H1 (cell line): ENCODE results near the gene MYOCD. TPM values are rescaled to one million over a fixed set of nuclear protein-coding genes. Genes with fewer than 3 reads are reported as not detected.

ENCODE experiments used
- CTCF ChIA-PET: fragments of 300-600 bp; sonication (Branson Sonifier 250); formaldehyde crosslinking; loops from one replicate; lab custom pipeline; 2021; ENCODE audit not compliant: partially characterized antibody; lab: Charles Lee
- POLR2A ChIA-PET: fragments of 300-600 bp; sonication (Branson Sonifier 250); formaldehyde crosslinking; loops from one replicate; lab custom pipeline; 2021; ENCODE audit warnings: inconsistent platforms; ENCODE audit not compliant: partially characterized antibody; lab: Charles Lee
- DNase-seq, 2 experiments: peaks; one replicate each; pipeline versions ENCODE4 v3.0.0 to v3.0.0-alpha.2; 2010 to 2022; ENCODE audit warnings: low spot score in 2 of 2, low read depth in 1 of 2, mixed read lengths in 1 of 2
- FAIRE-seq: peaks from 2 replicates; lab custom pipeline; 2011; peaks lifted over from hg19 to GRCh38; lab: Jason Lieb, UNC
- H2AFZ ChIP-seq: 2 replicates; pipeline ENCODE4 v1.8.1; 2012; ENCODE audit warnings: low read length, inconsistent platforms
- H2AK5ac ChIP-seq: 2 replicates; pipeline ENCODE4 v1.6.1; 2013; ENCODE audit warnings: low read depth, low read length
- H2BK120ac ChIP-seq: replicated peaks from 2 replicates; pipeline ENCODE3; 2013; ENCODE audit warnings: low read depth, low read length, inconsistent platforms
- H2BK12ac ChIP-seq: 2 replicates; pipeline ENCODE4 v1.6.1; 2013; ENCODE audit warnings: low read depth, low read length
- H2BK15ac ChIP-seq: 2 replicates; pipeline ENCODE4 v1.6.1; 2013; ENCODE audit warnings: low read length
- H2BK20ac ChIP-seq: 2 replicates; pipeline ENCODE4 v1.6.1; 2013; ENCODE audit warnings: low read length
- H2BK5ac ChIP-seq: 2 replicates; pipeline ENCODE4 v1.6.1; 2013; ENCODE audit warnings: low read depth, low read length
- H3K14ac ChIP-seq: 2 replicates; pipeline ENCODE4 v1.6.1; 2013; ENCODE audit warnings: inconsistent platforms; ENCODE audit not compliant: insufficient read length
- H3K18ac ChIP-seq: 2 replicates; pipeline ENCODE4 v1.6.1; 2013; ENCODE audit warnings: low read length; ENCODE audit errors: extremely low read depth
- H3K23ac ChIP-seq: 2 replicates; pipeline ENCODE4 v1.6.1; 2013; ENCODE audit warnings: inconsistent platforms; ENCODE audit not compliant: insufficient read length
- H3K23me2 ChIP-seq: 2 replicates; pipeline ENCODE4 v1.6.1; 2013; ENCODE audit warnings: low read depth, low read length
- H3K27ac ChIP-seq: 2 replicates; pipeline ENCODE4 v1.6.1; 2011; ENCODE audit warnings: low read depth, low read length, inconsistent platforms
- H3K27me3 ChIP-seq, 4 experiments: replicated peaks in 1 of 4; 1 replicate in 1 of 4; 2 replicates in 3 of 4; pipeline versions ENCODE4 v1.6.1 to v1.8.1; 2011 to 2013; ENCODE audit warnings: low read length in 3 of 4, mild to moderate bottlenecking in 3 of 4, inconsistent platforms in 2 of 4, mixed read lengths in 2 of 4, moderate library complexity in 1 of 4; ENCODE audit not compliant: control insufficient read depth in 3 of 4, insufficient read depth in 3 of 4; ENCODE audit errors: extremely low read depth in 1 of 4
- H3K36me3 ChIP-seq, 4 experiments: 2 replicates each; pipeline versions ENCODE4 v1.6.1 to v1.8.1; 2011 to 2013; ENCODE audit warnings: mild to moderate bottlenecking in 4 of 4, low read length in 3 of 4, moderate library complexity in 2 of 4, control low read depth in 1 of 4, inconsistent platforms in 1 of 4; ENCODE audit not compliant: insufficient read depth in 4 of 4, control insufficient read depth in 2 of 4
- H3K4ac ChIP-seq: replicated peaks from 2 replicates; pipeline ENCODE3; 2013; ENCODE audit warnings: low read length, low read depth, mixed read lengths, inconsistent platforms; ENCODE audit not compliant: insufficient read length
- H3K4me1 ChIP-seq, 4 experiments: replicated peaks in 1 of 4; 1 replicate in 1 of 4; 2 replicates in 3 of 4; pipeline versions ENCODE4 v1.6.1 to v1.8.1; 2011 to 2013; ENCODE audit warnings: low read length in 3 of 4, inconsistent platforms in 2 of 4, mixed read lengths in 1 of 4; ENCODE audit not compliant: insufficient read depth in 4 of 4, control insufficient read depth in 3 of 4
- H3K4me2 ChIP-seq, 2 experiments: 2 replicates each; pipeline versions ENCODE4 v1.6.1 to v1.8.1; 2011 to 2013; ENCODE audit warnings: low read depth in 2 of 2, low read length in 2 of 2, control low read depth in 1 of 2, inconsistent platforms in 1 of 2, mild to moderate bottlenecking in 1 of 2; ENCODE audit not compliant: insufficient read depth in 1 of 2
- H3K4me3 ChIP-seq, 4 experiments: fragments of 200-600, 300-600 bp in 1 of 4; sonication (generic), shearing (Covaris generic), sonication (Bioruptor Twin) in 1 of 4; 2 replicates each; pipeline versions ENCODE4 v1.5.1 to v1.8.1; 2011 to 2016; ENCODE audit warnings: low read length in 4 of 4, low read depth in 3 of 4, control low read depth in 2 of 4, inconsistent platforms in 2 of 4, mild to moderate bottlenecking in 2 of 4, mixed read lengths in 1 of 4, moderate library complexity in 1 of 4; ENCODE audit not compliant: insufficient read depth in 2 of 4; ENCODE audit errors: extremely low read depth in 1 of 4
- H3K56ac ChIP-seq: replicated peaks from 2 replicates; pipeline ENCODE3; 2013; ENCODE audit warnings: low read depth, mild to moderate bottlenecking, mixed read lengths, low read length, inconsistent platforms; ENCODE audit not compliant: insufficient read length
- H3K79me1 ChIP-seq: 2 replicates; pipeline ENCODE4 v1.6.1; 2013; ENCODE audit warnings: low read depth, low read length, control low read depth
- H3K79me2 ChIP-seq, 2 experiments: 2 replicates each; pipeline versions ENCODE4 v1.6.1 to v1.8.1; 2012 to 2013; ENCODE audit warnings: low read length in 2 of 2, mild to moderate bottlenecking in 2 of 2, inconsistent platforms in 1 of 2; ENCODE audit not compliant: insufficient read depth in 2 of 2, control insufficient read depth in 1 of 2
- H3K9ac ChIP-seq, 4 experiments: replicated peaks in 1 of 4; 1 replicate in 1 of 4; 2 replicates in 3 of 4; pipeline versions ENCODE4 v1.6.1 to v1.8.1; 2011 to 2013; ENCODE audit warnings: low read depth in 3 of 4, low read length in 3 of 4, control low read depth in 2 of 4, mild to moderate bottlenecking in 2 of 4, moderate library complexity in 2 of 4, inconsistent platforms in 1 of 4; ENCODE audit errors: extremely low read depth in 1 of 4
- H3K9me3 ChIP-seq, 2 experiments: 2 replicates each; pipeline versions ENCODE4 v1.6.1 to v1.8.1; 2012 to 2013; ENCODE audit warnings: mild to moderate bottlenecking in 2 of 2, moderate library complexity in 2 of 2, control low read depth in 1 of 2, inconsistent platforms in 1 of 2, low read depth in 1 of 2, low read length in 1 of 2, mixed read lengths in 1 of 2; ENCODE audit not compliant: insufficient read depth in 2 of 2
- H4K20me1 ChIP-seq, 2 experiments: replicated peaks in 1 of 2; 2 replicates each; pipeline versions ENCODE3 to v1.8.1; 2011 to 2013; ENCODE audit warnings: inconsistent platforms in 2 of 2, low read length in 2 of 2, mild to moderate bottlenecking in 1 of 2; ENCODE audit not compliant: insufficient read depth in 2 of 2, control insufficient read depth in 1 of 2
- H4K5ac ChIP-seq: 2 replicates; pipeline ENCODE4 v1.6.1; 2013; ENCODE audit warnings: low read length, low read depth, mixed read lengths, inconsistent platforms; ENCODE audit not compliant: insufficient read length
- H4K8ac ChIP-seq: 2 replicates; pipeline ENCODE4 v1.8.0; 2013; ENCODE audit warnings: mild to moderate bottlenecking, moderate library complexity, low read length, inconsistent platforms; ENCODE audit not compliant: insufficient read depth; ENCODE audit errors: extremely low read depth
- H4K91ac ChIP-seq: replicated peaks from 2 replicates; pipeline ENCODE3; 2013; ENCODE audit warnings: low read length, mixed read lengths, inconsistent platforms; ENCODE audit not compliant: insufficient read length
- RNF2 ChIP-seq: fragments of 200-900, 300-1000 bp; sonication (generic); IDR thresholded peaks from 2 replicates; pipeline ENCODE4 v1.7.1; 2016; ENCODE audit warnings: borderline replicate concordance, low read depth, mild to moderate bottlenecking, antibody characterized with exemption, low read length; ENCODE audit not compliant: poor library complexity, severe bottlenecking; ENCODE audit errors: missing control alignments
- SRF ChIP-seq: IDR thresholded peaks from 2 replicates; pipeline ENCODE4 v1.6.1; 2011; ENCODE audit warnings: mild to moderate bottlenecking, low read depth, low read length, moderate library complexity
- WGBS, 2 experiments: shearing (Covaris generic) in 1 of 2; methylation state at CpG; one replicate each; pipeline versions ENCODE4 v1.1.6 to v1.1.7; 2013 to 2015; ENCODE audit warnings: low lambda C conversion rate in 2 of 2, mixed read lengths in 2 of 2, inconsistent platforms in 1 of 2, low coverage in 1 of 2, missing lambda C conversion rate in 1 of 2; ENCODE audit not compliant: insufficient replicate concordance in 2 of 2, insufficient coverage in 1 of 2, insufficient read length in 1 of 2; ENCODE audit errors: extremely low coverage in 1 of 2, missing lambda C conversion rate in 1 of 2; 5-methylcytosine and 5-hydroxymethylcytosine counted together
- polyA plus RNA-seq, 7 experiments: library from polyadenylated mRNA; depleted of rRNA in 3 of 7; stranded (reverse) in 5 of 7; unstranded in 2 of 7; fragments of >200 nt in 5 of 7; fragments of 200-250 nt in 2 of 7; gene quantifications; 1 replicate in 5 of 7; 2 replicates in 1 of 7; 4 replicates in 1 of 7; pipeline versions ENCODE4 v1.2.1 to v1.2.3, GENCODE V29; 2011 to 2013; ENCODE audit warnings: missing spikeins in 2 of 7, mixed read lengths in 2 of 7
- total RNA-seq: library from RNA; stranded (reverse); fragmentation: NEBNext Ultra II Directional; extraction: Animal tissue kit (Norgen Biotek cat#: 25700); gene quantifications from 2 replicates; pipeline ENCODE4 v1.2.1, GENCODE V29; 2021

The MYOCD gene
- total and polyA plus RNA-seq, 2 of the 8 experiments (the other 6 are each of a cell fraction or from before 2014, with no cell fraction given), result 0.30 to 4.9 TPM

GRCh38 chr17:12813664-12814063, 148.0 kb downstream of the MYOCD start:
- Histone ChIP-seq H3K9ac (no peak overlapping the region), H3K9me3 (peaks cover 10 to 11% of the 10 kb centered on the region in 2 experiments), H2BK20ac (no peak overlapping the region), H2AK5ac (no peak overlapping the region), H2BK5ac (no peak overlapping the region), H2BK12ac (no peak overlapping the region), H3K79me2 (peaks cover 0 to 16% of the 10 kb centered on the region in 2 experiments; a peak in 2 of 4 replicates), H4K20me1 (no peaks in the 10 kb centered on the region), H3K27ac (no peak overlapping the region), H2BK120ac (no peak overlapping the region), H3K23me2 (no peaks in the 10 kb centered on the region), H4K5ac (no peak overlapping the region), H3K4ac (no peak overlapping the region), H3K56ac (no peak overlapping the region)
- no peak for DNase-seq
- CTCF ChIA-PET, result no interaction called here
- TF ChIP-seq SRF (no peak), RNF2 (no peak)
- TF ChIP-seq, all 59 proteins: peak for 0
- Histone ChIP-seq H3K14ac (no peak overlapping the region), H3K27me3 (no peaks in the 10 kb centered on the region), H2BK15ac (no peak overlapping the region), H4K91ac (no peak overlapping the region), H3K23ac (no peak overlapping the region), H4K8ac (no peak overlapping the region), H3K18ac (no peak overlapping the region), H3K36me3 (no peaks in the 10 kb centered on the region; a peak in 1 of 8 replicates), H3K79me1 (peaks cover 4% of the 10 kb centered on the region; the same call in 1 of the 2 replicates), H3K4me3 (no peak overlapping the region), H3K4me2 (no peak overlapping the region), H3K4me1 (no peaks in the 10 kb centered on the region), H2AFZ (no peak overlapping the region)
- POLR2A ChIA-PET, result no interaction called here
- WGBS, 2 experiments, result 86% methylated on average over 9 of the region's 9 CpGs; no CpG with 5 or more reads in 1 of the 2 experiments
- FAIRE-seq, result no peak
